GM20000 (cell line): ENCODE measurements around the gene MTHFSD.

Experiments used
- DNase-seq: peaks from one replicate; pipeline ENCODE4 v3.0.0; 2012; ENCODE audit warnings: low spot score
- TF ChIP-seq, protein P1 (sequence below): IDR thresholded peaks from 2 replicates; pipeline ENCODE4 v1.5.1; 2012; ENCODE audit warnings: mild to moderate bottlenecking, control low read depth; ENCODE audit errors: extremely low read depth, missing control alignments

MTHFSD gene

DNA sequence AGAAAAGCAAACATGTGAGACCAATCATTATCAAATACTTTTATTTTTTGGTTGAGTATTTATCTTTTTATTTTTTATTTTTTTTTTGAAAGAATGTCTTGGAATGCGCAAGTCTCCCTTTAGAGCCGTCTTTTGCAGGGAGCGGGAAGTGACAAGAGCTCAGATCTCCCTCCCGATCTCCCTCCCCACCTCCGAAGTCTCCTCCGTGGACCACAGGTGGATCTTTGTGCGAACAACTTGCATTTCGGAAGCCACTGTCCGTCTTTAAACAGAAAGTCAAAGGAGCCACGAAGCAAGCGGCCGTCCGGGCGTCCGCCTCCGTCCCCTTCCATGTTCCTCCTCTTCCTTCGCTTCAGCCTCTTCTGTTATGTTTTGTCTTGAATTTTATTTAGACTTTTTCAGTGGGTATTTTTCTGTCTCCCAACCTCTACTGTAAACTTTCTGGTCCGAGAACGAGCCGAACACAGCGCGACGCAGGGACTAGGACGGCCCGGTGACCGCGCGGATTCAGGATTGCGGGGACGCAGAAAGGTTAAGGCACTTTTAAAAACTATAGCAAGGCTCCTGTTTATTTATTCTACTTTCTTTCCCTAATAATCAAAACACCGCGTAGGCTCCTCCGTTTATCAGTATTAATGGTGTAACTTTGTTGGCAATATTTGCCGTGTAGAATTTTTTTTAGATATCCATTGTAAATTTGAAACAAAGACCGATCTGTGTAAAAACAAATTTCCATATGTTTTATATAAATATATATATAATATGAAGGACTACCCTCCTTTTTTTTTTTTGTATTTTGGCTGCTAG, 41.4 kb downstream of the MTHFSD start:
- no peak for DNase-seq
- TF ChIP-seq, protein P1, sequence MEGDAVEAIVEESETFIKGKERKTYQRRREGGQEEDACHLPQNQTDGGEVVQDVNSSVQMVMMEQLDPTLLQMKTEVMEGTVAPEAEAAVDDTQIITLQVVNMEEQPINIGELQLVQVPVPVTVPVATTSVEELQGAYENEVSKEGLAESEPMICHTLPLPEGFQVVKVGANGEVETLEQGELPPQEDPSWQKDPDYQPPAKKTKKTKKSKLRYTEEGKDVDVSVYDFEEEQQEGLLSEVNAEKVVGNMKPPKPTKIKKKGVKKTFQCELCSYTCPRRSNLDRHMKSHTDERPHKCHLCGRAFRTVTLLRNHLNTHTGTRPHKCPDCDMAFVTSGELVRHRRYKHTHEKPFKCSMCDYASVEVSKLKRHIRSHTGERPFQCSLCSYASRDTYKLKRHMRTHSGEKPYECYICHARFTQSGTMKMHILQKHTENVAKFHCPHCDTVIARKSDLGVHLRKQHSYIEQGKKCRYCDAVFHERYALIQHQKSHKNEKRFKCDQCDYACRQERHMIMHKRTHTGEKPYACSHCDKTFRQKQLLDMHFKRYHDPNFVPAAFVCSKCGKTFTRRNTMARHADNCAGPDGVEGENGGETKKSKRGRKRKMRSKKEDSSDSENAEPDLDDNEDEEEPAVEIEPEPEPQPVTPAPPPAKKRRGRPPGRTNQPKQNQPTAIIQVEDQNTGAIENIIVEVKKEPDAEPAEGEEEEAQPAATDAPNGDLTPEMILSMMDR = no peak

DNA sequence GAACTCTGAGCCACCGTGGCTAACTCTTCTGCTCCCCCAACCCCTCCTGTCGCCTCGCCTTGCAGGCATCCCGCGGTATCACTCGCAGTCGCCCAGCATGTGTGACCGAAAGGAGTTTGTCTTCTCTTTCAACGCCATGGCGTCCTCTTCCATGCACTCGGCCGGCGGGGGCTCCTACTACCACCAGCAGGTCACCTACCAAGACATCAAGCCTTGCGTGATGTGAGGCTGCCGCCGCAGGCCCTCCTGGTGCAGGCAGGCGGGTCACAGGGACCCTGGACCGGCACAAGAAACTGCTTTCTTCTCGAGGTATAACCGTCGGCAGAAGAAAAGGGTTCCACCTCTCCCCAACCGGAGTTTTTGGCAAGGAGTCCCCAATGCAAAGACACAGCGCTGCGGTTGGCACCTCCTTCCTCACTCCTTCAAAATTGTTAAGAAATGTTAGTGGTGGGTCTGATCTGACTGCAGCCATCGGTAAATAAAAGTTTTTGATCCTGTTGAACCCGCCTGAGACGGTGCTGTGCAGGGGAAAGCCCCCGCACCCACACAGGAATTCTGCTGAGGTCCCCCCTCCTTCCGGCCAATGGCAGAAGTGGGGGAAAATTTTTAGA, 42.1 kb downstream of the MTHFSD start:
- DNase-seq = no peak
- TF ChIP-seq, protein P1 = no peak

DNA sequence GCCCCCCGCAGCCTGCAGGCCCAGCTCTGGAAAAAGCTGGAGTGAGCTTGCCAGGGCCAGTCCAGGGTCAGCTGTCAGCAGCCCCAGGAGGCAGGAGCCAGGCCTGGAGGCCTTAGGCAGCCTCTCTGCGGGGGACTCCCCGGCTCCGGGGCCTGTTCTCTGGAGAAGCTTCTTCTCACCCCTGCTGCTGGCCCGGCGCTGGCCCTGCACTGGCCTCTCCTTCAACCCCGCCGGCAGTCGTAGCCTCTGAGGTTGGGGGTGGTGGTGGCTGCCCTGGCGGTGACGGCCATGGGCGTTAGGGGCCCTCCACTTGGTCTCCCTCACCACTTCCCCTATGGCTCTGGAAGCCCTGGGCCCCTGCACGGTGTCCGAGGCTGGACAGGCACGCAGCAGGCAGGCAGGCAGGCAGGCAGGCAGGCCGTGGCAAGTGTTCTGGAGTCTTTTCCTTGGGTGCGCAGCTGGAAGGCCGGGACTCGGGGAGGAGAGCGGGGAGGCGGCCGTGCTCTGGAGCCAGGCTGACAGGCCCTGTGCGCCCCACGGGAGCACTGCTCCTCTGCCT, 42.7 kb downstream of the MTHFSD start:
- DNase-seq = no peak
- TF ChIP-seq, protein P1 = no peak

DNA sequence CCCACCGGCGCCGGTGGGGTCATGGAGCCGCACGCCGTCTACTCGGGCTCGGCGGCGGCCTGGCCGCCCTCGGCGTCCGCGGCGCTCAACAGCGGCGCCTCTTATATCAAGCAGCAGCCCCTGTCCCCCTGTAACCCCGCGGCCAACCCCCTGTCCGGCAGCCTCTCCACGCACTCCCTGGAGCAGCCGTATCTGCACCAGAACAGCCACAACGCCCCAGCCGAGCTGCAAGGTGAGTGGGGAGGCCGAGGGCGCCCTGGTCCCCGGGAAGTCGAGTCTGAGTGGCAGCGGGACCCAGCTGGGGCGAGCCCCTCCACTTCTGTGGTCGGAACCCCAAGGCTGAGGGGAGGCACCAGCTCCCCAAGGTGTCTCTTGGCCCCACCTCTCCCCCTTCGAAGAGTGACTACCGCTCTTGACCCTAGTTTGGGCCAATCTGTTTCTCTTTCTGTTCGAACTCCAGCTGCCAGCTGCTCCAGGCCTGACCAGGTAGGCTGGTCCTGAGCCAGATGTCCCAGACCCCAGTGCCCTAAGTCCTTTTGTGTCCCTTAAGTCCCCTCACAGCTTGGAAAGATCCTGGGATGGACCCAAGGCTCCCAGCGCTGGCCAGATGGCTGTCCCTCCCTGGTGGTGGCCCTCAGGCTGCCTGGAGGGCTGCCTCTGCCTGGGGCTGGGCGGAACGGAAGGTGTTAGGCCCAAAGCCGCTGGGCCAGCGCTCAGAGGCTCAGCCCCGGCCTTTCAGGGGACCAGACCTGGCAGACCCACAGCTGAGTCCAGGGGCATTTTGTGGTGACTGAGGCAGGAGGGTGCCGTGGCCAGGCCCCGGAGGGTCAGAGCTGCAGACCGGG, 43.5 kb downstream of the MTHFSD start:
- TF ChIP-seq, protein P1 = no peak
- no peak for DNase-seq

DNA sequence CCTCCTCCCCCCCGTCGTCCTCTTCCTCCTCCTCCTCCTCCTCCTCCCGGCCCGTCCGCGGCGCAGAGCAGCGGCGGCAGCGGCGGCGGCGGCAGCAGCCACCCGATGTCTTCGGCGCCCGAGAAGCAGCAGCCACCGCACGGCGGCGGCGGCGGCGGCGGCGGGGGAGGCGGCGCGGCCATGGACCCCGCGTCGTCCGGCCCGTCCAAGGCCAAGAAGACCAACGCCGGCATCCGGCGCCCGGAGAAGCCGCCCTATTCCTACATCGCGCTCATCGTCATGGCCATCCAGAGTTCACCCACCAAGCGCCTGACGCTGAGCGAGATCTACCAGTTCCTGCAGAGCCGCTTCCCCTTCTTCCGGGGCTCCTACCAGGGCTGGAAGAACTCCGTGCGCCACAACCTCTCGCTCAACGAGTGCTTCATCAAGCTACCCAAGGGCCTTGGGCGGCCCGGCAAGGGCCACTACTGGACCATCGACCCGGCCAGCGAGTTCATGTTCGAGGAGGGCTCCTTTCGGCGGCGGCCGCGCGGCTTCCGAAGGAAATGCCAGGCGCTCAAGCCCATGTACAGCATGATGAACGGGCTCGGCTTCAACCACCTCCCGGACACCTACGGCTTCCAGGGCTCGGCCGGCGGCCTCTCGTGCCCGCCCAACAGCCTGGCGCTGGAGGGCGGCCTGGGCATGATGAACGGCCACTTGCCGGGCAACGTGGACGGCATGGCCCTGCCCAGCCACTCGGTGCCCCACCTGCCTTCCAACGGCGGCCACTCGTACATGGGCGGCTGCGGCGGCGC, 44.4 kb downstream of the MTHFSD start, which contains the start of gene FOXF1:
Gene FOXF1 (plus strand): TSS at position 63 of the 797 bp plus-strand sequence. CDS start 43 bp downstream, at position 106.
- TF ChIP-seq, protein P1 = no peak
- no peak for DNase-seq

DNA sequence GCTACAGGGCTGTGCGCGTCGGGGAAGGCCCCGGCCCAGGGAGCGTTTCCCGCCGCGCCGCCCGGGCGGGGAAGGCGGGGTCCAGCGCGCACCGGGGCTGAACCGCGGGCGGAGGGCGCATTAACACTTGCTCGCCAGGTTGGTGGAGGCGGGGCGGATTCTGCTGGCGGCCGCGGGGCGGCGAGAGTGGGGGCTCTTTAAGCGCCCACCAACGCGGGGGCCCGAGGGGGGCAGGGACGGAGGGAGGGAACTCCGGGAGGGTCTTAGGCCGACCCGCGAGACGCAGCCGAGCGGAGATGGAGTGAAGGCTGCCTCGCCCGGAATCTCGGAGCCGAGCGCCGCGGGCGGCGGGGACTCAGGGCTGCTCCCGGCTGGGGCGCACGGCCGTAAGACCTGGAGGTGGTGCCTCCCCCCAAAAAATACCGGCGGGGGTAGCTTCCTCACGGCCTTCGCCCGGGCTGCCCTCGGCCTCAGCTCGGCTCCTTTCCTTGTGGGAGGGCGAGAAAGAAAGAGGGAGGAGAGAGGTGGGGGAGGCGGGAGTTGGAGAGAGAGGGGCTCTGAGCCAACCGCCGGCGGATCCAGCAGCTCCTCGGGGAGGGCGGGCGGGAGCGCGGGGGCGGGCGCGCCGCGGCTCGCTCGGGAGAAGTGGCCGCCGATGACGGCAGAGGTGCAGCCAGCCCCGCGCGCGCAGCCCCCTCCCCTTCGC, 45.1 kb downstream of the MTHFSD start:
- TF ChIP-seq, protein P1 = no peak
- DNase-seq = no peak
